HG02642 (cell line): Measurements from ENCODE around the gene RNF151.
"Not testable (repeated sequence)": the region's sequence is repeated elsewhere in the genome, so short reads cannot be mapped to it uniquely, and the experiment has no call there.

Experiments
- ATAC-seq: cut with Tn5 transposase; IDR thresholded peaks from one replicate; pipeline ENCODE4 v1.9.1; 2021; ENCODE audit warnings: mild to moderate bottlenecking; ENCODE audit not compliant: unreplicated experiment, poor library complexity

RNF151 gene

GRCh38 chr16:1958715-1959268 lies 7.9 kb upstream of the RNF151 start:
- no peak for ATAC-seq

- ATAC-seq: peak; percentile 76
These were observed 7.2 kb upstream of the RNF151 start, which contains the start of gene NDUFB10 for GRCh38 chr16:1959269-1960039. Gene NDUFB10 (plus strand): TSS chr16:1959538. CDS start chr16:1959625, 87 bp downstream.

GRCh38 chr16:1960665-1961630 lies 5.7 kb upstream of the RNF151 start:
- no peak for ATAC-seq

GRCh38 chr16:1961651-1962067 lies 5.0 kb upstream of the RNF151 start:
- no peak for ATAC-seq

DNA sequence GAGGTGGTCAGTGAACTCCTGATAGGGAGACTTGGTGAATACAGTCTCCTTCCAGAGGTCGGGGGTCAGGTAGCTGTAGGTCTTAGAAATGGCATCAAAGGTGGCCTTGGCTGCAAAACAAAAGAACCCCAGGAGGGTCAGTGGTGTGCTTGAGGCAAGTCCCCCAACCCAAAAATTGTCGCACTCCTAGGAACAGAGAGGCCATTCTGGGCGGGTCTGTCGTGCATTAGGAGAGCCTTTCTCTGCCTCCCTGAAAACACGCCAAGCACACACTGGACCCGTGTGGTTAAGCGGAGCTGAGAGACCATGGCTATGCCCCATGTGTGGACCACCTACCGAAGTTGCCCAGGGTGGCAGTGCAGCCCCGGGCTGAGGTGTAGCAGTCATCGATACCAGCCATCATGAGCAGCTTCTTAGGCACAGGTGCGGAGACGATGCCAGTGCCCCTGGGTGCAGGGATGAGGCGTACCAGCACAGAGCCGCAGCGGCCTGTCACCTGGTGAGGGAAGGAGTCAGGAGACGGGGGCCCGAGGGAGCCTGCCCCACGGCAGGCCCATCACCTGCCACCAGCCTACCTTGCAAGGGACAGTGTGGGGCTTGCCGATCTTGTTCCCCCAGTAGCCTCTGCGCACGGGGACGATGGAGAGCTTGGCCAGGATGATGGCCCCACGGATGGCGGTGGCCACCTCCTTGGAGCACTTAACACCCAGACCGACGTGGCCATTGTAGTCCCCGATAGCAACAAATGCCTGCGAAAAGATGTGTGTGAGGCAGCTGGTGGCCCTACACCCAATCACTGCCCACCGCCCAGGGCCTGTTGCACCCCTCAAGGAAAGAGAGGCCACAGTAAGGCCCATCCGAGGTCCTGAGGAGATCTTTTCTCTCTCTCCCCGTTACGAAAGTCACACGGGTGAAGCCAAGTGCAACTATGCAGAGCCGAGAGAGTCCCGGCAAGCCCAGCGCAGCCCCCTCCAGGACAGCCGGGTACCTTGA lies 4.2 kb upstream of the RNF151 start:
- ATAC-seq: not testable (repeated sequence)

GRCh38 chr16:1963806-1964505 lies 2.7 kb upstream of the RNF151 start:
- ATAC-seq: peak; percentile 24

GRCh38 chr16:1964506-1965395 lies 1.9 kb upstream of the RNF151 start, which contains the start of gene RPS2:
Gene RPS2 (minus strand): TSS chr16:1964826. CDS start chr16:1964625, 201 bp downstream.
- peak; percentile 85 for ATAC-seq

DNA sequence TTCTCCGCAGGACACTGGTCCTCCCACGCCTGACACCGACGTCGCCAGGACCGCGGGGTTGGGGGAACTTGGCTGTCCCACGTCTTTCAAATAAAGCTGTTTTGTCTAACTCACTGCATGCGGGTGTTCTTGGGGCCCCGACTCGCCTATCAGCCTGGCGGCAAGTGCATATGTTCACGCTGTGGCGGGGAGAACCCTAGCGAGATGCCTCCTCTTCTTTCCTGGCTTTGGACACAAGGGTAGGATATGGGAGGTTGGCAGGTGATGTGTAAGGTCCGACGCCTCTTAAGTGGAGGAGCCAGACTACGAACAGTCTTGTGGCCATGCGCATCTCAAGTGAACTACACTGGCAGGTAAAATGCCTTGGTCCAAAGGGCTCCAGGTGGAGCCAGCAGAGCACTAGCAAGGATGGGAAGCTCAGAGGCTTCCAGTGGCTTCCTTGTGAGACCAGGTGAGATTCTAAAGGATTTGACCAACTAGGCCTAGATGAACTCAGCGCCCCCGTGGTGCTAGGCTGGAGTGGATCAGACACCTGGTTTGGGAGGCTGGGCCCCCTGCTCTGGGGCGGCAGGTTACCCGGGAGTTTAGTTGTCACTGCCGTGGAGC lies 1.2 kb upstream of the RNF151 start:
- no peak for ATAC-seq

- ATAC-seq: no peak
These were observed 1.7 kb downstream of the RNF151 start for GRCh38 chr16:1968146-1968953.

GRCh38 chr16:1971796-1972489 lies 5.3 kb downstream of the RNF151 start, which contains the start of gene TBL3:
Gene TBL3 (plus strand): TSS chr16:1972053. CDS start chr16:1972165, 112 bp downstream.
- ATAC-seq: peak; percentile 69

- ATAC-seq: peak; percentile 1
These were observed 5.8 kb downstream of the RNF151 start for GRCh38 chr16:1972490-1972877.

DNA sequence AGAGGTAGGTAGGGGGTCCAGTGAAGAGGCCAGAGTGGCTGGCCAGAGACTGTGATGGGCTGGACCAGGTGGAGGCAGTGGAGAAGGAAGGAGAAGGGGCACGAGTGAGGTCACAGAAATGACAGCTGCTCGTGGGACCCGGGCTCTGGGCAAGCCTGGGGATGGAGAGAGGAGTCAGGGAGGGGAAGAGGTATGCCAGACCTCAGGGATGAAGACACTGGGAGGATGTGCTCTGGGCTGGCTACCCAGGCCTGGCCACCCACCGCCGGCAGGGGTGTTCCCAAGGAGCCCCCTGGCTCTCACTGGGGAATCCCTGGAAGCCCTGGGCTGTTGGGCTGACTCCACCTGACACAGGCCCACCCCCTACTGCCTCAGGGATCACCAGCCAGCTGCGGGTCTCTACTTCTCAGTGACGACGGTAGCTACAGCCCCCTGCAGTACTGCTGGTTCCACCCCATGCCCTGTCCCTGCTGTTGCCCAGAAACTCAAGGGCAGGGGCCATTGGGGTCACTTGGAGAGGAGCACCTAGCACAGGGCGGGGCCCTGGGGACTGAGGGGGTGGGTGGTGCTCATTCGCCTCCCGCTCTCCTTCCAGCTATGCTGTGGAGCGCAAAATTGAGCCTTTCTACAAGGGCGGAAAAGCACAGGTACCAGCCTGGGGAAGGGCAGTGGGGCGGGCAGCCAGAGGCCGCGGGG lies 7.0 kb downstream of the RNF151 start:
- no peak for ATAC-seq

GRCh38 chr16:1974157-1975070 lies 7.8 kb downstream of the RNF151 start:
- ATAC-seq: no peak

- ATAC-seq: no peak
These were observed 9.0 kb downstream of the RNF151 start for GRCh38 chr16:1975432-1976215.
